ENCODE results near the gene PHACTR4. TPM values are rescaled to one million over a fixed set of nuclear protein-coding genes. Genes with fewer than 3 reads are reported as not detected.
A peak's percentile ranks its signal among the peaks of the same experiment; 100 is the strongest.

The PHACTR4 gene
- total and polyA plus RNA-seq, 2 of the 13 experiments (the other 11 are each of a cell fraction or from before 2014, with no cell fraction given), result 13.9 to 17.1 TPM

DNA sequence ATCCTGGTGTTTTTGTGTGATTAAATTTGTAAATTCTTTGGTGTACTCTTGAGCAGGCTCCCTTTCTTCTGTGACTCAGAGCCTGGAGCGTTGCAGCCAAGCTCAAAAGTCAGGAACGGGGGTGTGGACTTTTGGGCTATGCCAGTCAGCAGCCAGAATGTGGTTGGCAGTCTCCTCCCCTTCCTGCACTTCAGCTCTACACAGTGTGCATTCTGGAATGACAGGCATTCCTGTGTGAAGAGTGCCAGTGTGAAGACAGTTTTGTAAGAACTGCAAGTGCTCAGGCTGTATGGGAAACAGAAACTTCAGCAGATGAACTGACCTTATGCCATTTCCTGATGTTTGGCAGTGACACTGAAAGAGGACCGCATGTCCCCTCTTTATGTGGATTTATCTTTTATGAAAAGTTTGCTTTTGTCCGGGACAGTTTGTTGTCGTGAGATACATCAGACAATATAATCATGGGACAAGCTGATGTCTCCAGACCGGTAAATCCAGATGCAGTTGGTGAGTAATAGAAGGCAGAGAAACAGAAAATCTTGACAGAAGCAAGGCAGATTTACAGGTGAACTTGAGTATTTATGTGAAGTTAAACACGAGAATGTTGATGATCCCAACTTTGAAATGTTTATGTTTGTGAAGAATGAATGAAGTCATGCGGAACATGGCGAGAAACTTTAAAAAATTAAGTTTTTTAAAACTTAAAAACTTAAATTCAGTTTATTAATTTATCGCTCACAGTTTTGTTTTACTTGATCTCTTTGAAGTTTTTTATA is 68.6 kb downstream of the PHACTR4 start (continued):
- peak; percentile 52; the same call in 1 of the 2 replicates for TF ChIP-seq KMT2A (CRISPR knock-in tag; IDR thresholded peaks at IDR 0.05)
- TF ChIP-seq KLF12 (CRISPR knock-in tag; IDR thresholded peaks at IDR 0.05; ENCODE audit: borderline replicate concordance), result no peak
- TF ChIP-seq, protein P1, sequence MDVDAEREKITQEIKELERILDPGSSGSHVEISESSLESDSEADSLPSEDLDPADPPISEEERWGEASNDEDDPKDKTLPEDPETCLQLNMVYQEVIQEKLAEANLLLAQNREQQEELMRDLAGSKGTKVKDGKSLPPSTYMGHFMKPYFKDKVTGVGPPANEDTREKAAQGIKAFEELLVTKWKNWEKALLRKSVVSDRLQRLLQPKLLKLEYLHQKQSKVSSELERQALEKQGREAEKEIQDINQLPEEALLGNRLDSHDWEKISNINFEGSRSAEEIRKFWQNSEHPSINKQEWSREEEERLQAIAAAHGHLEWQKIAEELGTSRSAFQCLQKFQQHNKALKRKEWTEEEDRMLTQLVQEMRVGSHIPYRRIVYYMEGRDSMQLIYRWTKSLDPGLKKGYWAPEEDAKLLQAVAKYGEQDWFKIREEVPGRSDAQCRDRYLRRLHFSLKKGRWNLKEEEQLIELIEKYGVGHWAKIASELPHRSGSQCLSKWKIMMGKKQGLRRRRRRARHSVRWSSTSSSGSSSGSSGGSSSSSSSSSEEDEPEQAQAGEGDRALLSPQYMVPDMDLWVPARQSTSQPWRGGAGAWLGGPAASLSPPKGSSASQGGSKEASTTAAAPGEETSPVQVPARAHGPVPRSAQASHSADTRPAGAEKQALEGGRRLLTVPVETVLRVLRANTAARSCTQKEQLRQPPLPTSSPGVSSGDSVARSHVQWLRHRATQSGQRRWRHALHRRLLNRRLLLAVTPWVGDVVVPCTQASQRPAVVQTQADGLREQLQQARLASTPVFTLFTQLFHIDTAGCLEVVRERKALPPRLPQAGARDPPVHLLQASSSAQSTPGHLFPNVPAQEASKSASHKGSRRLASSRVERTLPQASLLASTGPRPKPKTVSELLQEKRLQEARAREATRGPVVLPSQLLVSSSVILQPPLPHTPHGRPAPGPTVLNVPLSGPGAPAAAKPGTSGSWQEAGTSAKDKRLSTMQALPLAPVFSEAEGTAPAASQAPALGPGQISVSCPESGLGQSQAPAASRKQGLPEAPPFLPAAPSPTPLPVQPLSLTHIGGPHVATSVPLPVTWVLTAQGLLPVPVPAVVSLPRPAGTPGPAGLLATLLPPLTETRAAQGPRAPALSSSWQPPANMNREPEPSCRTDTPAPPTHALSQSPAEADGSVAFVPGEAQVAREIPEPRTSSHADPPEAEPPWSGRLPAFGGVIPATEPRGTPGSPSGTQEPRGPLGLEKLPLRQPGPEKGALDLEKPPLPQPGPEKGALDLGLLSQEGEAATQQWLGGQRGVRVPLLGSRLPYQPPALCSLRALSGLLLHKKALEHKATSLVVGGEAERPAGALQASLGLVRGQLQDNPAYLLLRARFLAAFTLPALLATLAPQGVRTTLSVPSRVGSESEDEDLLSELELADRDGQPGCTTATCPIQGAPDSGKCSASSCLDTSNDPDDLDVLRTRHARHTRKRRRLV (CRISPR knock-in tag; IDR thresholded peaks at IDR 0.05), result no peak
- no peak for TF ChIP-seq SMAD9 (CRISPR knock-in tag; IDR thresholded peaks at IDR 0.05)
- TF ChIP-seq, protein P2, sequence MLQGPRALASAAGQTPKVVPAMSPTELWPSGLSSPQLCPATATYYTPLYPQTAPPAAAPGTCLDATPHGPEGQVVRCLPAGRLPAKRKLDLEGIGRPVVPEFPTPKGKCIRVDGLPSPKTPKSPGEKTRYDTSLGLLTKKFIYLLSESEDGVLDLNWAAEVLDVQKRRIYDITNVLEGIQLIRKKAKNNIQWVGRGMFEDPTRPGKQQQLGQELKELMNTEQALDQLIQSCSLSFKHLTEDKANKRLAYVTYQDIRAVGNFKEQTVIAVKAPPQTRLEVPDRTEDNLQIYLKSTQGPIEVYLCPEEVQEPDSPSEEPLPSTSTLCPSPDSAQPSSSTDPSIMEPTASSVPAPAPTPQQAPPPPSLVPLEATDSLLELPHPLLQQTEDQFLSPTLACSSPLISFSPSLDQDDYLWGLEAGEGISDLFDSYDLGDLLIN (CRISPR knock-in tag; IDR thresholded peaks at IDR 0.05; ENCODE audit: borderline replicate concordance), result no peak
- TF ChIP-seq LCORL (IDR thresholded peaks at IDR 0.05), result peak; percentile 49; the same call in 1 of the 2 replicates
- TF ChIP-seq LCORL (CRISPR knock-in tag; IDR thresholded peaks at IDR 0.05), result peak; percentile 90
- TF ChIP-seq MIER2 (CRISPR knock-in tag; IDR thresholded peaks at IDR 0.05), result no peak
- TF ChIP-seq, protein P3, sequence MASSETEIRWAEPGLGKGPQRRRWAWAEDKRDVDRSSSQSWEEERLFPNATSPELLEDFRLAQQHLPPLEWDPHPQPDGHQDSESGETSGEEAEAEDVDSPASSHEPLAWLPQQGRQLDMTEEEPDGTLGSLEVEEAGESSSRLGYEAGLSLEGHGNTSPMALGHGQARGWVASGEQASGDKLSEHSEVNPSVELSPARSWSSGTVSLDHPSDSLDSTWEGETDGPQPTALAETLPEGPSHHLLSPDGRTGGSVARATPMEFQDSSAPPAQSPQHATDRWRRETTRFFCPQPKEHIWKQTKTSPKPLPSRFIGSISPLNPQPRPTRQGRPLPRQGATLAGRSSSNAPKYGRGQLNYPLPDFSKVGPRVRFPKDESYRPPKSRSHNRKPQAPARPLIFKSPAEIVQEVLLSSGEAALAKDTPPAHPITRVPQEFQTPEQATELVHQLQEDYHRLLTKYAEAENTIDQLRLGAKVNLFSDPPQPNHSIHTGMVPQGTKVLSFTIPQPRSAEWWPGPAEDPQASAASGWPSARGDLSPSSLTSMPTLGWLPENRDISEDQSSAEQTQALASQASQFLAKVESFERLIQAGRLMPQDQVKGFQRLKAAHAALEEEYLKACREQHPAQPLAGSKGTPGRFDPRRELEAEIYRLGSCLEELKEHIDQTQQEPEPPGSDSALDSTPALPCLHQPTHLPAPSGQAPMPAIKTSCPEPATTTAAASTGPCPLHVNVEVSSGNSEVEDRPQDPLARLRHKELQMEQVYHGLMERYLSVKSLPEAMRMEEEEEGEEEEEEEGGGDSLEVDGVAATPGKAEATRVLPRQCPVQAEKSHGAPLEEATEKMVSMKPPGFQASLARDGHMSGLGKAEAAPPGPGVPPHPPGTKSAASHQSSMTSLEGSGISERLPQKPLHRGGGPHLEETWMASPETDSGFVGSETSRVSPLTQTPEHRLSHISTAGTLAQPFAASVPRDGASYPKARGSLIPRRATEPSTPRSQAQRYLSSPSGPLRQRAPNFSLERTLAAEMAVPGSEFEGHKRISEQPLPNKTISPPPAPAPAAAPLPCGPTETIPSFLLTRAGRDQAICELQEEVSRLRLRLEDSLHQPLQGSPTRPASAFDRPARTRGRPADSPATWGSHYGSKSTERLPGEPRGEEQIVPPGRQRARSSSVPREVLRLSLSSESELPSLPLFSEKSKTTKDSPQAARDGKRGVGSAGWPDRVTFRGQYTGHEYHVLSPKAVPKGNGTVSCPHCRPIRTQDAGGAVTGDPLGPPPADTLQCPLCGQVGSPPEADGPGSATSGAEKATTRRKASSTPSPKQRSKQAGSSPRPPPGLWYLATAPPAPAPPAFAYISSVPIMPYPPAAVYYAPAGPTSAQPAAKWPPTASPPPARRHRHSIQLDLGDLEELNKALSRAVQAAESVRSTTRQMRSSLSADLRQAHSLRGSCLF (CRISPR knock-in tag; IDR thresholded peaks at IDR 0.05; ENCODE audit: borderline replicate concordance), result no peak
